ENCODE data around the gene C3.
A peak's percentile ranks its signal among the peaks of the same experiment; 100 is the strongest.
"Not testable (repeated sequence)": the region's sequence is repeated elsewhere in the genome, so short reads cannot be mapped to it uniquely, and the experiment has no call there.

C3 gene

DNA sequence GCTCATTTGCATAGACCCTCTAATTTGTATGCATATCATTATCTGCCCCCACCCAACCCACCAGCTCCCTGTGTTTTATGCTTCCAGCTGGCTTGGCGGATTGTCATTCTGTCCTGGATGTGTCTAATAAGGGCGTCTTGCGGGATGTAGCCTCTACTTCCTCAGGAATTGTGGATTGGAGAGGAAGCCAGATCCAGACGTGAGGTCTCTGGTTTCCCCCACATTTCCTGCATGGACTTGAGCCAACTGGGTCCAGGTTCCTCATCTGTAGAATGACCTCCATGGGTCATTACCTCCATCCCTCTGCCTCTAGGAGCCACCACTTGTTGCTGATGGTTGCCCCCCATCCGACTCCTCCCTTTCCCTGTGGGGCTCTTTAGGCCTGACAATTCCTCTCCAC lies 57.7 kb downstream of the C3 start:
- no peak for DNase-seq (ENCODE audit: low spot score)

DNA sequence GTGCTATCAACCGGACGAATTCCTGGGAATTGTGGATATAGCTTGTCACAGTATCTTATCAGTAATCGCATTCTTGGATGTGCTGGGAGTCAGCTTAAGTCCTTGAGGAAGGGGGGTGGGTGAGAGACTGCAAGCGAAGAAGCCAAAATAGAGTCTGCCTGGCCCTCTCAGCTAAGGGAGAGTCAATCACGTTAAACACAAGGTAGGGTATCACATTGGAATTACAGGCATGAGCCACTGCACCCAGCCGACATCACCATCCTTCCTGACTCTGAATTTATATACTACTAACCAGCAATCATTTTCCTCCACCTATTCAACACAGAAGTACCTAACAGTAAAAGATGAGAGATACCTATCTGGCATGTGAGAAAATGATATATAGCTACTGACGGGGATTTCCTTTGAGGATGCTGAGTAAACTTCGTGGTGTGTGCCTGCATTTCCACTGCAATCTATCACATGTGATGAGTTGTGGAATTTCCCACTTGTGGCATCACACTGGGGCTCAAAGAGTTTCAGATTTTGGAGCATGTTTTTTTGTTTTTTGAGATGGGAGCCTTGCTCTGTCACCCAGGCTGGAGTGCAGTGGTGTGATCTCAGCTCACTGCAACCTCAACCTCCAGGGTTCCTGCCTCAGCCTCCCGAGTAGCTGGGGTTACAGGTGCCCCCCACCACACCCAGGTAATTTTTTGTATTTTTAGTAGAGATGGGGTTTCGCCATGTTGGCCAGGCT lies 58.8 kb downstream of the C3 start:
- DNase-seq (ENCODE audit: low spot score): peak; percentile 91

DNA sequence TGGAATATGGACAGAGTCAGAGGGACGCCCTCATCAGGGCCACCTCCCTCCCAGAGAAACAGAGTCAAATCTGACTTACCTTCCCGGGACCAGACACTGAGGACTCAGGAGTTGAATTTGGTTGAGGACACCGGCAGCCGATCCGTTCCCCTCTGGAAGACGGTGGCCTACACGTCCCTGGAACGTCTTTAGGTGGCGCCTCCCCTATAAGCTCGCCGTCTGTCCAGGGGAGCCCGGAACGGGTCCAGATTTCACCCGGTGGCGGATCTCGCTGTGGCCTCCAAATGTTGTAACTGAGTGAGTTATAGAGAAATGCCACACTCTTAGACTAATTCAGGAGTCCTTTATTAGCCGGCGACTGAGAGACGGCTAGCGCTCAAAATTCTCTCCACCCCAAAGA lies 59.5 kb downstream of the C3 start:
- DNase-seq (ENCODE audit: low spot score): no peak

DNA sequence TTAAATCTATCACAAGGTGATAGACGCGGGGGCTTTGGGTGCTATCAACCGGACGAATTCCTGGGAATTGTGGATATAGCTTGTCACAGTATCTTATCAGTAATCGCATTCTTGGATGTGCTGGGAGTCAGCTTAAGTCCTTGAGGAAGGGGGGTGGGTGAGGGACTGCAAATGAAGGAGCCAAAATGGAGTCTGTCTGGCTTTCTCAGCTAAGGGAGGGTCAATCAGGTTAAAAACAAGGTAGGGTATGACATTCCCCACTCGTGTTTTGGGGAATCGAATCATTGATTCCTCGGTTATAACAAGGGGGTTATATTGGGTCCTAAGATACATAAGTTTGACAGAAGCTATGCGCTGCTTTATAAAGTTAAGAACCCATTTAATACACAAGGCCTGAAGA lies 64.1 kb downstream of the C3 start:
- not testable (repeated sequence) for DNase-seq (ENCODE audit: low spot score)

DNA sequence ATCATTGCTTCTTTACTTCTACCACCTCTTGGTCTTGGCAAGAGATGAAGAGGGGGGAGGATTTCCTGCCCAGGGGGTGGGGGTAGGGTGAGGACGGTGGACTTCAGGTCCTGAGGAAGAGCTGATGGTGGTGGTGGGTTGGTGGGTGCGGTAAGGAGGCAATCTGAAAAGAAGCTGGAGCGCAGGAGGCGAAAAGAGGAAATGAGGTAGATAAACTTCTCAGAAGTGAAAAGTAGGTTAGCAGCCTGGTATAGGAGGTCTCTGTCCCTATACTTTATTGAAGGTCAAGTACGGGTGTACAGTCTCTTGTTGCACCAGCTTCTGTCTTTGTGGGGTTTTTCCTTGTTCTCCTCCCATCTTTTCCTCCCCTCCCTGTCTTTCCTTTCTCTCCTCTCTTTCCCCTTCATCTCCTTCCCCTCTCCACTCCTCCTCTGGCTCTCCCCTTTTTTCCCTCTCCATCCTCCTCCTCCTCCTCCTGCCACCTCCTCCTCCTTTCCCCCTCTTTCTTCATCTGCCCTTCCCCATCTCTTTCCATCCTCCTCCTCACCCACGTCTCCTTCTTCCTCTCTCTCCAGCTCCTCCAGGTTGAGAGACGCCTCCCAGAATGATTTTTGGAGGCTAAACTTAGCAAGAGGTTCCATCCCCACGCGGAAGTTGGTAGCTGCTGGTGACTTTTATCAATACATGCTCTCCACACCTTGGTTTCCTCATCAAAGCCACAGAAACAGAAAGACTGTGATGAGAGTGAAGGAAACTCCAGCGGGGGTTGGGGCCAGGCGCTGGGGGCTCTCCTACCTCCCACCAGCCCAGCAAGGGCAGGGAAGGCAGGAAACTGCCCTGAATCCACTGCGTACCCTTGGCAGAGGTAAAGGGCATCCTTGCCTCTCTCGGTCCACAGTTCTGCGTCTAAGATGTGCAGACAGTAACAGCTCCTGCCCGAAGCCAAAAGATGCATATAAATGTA lies 65.8 kb downstream of the C3 start:
- peak; percentile 83 for DNase-seq (ENCODE audit: low spot score)

DNA sequence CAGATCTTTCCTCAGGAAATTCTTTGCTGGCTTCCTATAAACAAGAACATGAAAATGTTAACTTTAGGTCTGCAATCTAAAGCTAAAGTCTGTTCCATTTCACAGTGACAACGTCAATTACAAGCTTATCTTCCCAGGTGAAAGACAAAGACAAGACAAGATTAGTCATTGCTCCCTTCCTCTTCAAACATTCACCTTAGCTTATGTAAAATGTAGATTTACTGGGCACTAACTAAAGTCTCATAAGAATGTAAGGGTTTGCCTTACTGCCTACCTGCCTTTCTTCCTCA lies 67.7 kb downstream of the C3 start:
- DNase-seq (ENCODE audit: low spot score): no peak

DNA sequence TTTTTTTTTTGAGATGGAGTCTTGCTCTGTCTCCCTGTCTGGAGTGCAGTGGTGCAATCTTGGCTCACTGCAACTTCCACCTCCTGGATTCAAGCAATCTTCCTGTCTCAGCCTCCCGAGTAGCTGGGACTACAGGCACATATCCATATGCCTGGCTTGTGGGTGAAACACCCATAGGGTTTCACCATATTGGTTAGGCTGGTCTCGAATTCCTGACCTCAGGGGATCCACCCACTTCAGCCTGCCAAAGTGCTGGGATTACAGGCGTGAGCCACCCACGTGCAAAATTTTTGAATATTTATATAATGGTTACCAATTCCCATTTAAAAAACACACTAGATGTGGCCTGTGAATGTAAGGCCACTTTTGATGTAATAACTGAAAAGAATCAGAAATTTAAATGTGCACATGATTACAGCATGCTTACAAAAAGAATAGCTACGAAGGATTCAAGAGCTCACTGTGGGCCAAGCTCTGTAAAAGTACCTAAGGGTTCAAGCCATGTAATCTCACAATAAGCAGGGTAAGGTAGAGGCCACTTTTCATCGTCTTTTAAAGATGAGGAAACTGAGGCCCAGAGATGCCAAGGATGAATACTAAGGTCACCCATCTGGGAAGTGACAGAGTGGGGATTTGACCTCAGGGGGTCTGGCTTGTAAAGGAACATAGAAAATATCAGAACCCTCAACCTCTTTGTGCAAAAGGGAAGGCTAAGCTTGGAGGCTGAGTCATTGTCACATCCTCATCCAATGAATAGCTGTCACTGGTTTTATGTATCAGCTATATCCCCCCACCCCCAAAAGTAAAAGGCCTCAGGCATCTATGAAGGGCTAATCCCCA lies 68.3 kb downstream of the C3 start:
- no peak for DNase-seq (ENCODE audit: low spot score)

DNA sequence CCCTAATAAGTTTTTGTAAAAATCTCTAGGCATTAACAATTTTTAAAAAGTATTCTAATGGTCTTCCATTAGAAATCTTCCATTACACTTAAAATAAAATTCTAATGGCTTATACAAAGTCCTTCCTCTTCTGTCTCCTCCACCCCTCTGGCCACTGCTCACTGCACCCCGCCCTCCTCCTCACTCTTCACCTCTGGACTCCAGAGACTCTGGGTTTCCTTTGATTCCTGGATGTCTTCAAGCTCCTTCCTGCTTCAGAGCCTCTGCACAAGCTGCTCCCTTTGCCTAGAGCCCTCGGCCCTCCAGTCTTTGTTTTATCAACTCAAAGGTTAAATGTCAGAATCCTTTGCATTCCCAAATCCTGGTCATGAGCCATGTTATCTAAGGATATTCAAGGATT lies 71.3 kb downstream of the C3 start:
- no peak for DNase-seq (ENCODE audit: low spot score)

DNA sequence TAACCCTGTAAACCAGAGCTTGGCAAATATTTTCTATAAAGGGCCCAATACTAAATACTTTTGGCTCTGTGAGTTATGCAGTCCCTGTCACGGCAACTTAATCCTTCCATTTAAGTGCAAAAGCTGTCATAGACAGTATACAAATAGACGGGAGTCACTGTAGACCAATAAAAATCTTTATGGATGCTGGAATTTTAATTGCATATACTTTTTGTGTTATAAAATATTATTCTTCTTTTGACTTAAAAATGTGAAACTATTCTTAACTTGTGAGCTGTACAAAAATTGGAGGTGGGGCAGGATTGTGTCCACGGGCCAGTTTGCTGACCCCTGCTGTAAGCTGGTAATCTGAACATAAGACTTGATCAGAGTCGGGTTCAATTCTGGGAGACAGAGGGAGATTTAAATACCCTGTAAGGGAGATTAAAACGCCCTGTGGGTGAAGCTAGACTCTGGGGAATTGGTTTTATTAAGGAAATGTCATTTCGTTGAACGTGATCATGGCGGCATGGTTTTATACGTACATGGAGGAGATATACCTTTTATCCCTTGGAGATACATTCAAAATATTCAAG lies 72.2 kb downstream of the C3 start:
- DNase-seq (ENCODE audit: low spot score): no peak

DNA sequence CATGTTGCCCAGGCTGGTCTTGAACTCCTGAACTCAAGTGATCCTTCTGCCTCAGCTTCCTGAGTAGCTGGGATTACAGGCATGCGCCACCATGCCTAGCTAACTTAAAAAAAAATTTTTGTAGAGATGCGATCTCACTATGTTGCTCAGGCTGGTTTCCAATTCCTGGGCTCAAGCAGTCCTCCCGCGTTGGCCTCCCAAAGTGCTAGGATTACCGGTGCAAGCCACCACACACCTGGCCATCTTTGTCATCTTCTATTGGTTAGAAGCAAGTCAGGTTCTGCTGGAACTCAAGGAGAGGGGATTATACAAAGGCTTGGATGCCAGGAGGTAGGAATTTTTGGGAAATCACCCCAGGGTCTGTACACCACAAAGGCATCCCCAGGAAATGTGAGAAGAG lies 75.7 kb downstream of the C3 start:
- DNase-seq (ENCODE audit: low spot score): no peak

DNA sequence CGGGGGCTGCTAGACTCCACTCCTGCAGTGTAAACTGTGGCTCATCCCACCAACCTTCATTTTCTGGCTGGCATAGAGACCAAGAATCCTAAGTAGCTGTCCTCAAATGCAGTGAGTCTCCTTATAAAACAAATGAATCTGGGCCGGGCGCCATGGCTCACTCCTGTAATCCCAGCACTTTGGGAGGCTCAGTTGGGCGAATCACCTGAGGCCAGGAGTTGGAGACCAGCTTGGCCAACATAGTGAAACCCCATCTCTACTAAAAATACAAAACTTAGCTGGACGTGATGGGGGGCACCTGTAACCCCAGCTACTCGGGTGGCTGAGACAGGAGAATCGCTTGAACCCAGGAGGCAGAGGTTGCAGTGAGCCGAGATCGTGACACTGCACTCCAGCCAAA lies 80.1 kb downstream of the C3 start:
- not testable (repeated sequence) for DNase-seq (ENCODE audit: low spot score)

DNA sequence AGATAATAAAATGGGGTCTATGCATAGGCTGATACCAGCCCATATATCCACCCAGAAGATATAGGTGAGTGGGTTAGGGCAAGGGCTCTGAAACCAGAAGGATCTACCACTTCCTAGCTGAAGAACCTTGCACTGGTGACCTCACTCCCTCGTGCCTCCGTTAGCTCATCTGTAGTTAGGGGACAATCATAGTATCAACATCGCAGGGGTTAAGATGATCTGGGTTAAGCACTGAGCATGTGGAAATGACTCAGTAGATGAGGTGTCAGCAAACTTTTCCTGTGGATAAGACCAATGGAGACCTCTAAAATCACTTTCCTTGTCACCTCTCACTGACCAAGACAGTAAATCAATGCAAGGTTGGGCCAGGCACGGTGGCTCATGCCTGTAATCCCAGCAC lies 81.0 kb downstream of the C3 start:
- DNase-seq (ENCODE audit: low spot score): peak; percentile 76

DNA sequence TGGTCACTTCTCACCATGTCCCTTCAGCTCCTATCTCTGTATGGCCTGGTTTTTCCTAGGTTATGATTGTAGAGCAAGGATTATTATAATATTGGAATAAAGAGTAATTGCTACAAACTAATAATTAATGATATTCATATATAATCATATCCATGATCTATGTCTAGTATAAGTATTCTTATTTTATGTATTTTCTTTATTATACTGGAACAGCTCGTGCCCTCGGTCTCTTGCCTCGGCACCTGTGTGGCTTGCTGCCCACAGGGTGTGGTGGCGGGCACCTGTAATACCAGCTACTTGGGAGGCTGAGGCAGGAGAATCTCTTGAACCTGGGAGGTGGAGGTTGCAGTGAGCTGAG lies 87.0 kb downstream of the C3 start:
- DNase-seq (ENCODE audit: low spot score): not testable (repeated sequence)

DNA sequence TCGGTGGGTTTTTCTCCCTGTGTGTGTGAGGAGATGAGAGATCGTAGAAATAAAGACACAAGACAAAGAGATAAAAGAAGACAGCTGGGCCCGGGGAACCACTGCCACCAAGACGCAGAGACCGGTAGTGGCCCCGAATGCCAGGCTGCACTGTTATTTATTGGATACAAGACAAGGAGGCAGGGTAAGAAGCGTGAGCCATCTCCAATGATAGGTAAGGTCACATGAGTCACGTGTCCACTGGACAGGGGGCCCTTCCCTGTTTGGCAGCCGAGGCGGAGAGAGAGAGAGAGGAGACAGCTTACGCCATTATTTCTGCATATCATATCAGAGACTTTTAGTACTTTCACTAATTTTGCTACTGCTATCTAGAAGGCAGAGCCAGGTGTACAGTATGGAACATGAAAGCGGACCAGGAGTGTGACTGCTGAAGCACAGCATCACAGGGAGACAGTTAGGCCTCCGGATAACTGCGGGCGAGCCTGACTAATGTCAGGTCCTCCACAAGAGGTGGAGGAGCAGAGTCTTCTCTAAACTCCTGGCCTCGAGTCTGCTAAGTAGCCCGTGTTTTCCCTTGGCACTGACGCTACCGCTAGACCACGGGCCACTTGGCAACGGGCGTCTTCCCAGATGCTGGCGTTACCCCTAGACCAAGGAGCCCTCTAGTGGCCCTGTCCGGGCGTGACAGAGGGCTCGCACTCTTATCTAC lies 87.5 kb downstream of the C3 start:
- DNase-seq (ENCODE audit: low spot score): peak; percentile 70

DNA sequence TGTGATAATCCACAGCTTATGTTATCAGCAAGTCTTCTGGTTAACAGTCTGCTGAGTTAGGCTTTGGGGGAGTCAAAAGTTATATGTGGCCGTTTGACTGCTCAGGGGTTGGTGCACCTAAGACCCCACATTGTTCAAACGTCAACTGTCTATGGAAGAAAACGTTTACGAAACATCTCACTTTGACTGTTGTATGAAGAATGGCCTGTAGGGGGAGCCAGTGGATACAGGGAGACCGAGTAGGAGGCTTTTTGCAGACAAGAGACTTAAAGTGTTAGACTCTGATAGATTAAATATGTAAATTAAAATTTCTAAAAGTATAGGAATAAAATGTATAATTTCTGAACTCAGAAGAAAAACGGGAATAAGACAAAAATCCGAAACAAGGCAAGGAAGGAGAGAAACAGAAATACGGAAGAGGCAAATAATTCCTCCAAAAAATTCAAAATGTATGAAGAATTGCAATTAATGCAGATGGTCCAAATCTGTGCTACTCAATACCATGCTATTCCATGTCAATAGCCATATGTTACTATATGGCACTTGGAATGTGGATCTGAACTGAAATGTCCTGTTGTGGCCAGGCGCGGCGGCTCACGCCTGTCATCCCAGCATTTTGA lies 88.3 kb downstream of the C3 start:
- DNase-seq (ENCODE audit: low spot score): peak; percentile 90
